GM21619 (cell line): ENCODE measurements around the gene TMEM196.

Experiments
- ATAC-seq: cut with Tn5 transposase; IDR thresholded peaks from one replicate; pipeline ENCODE4 v1.9.1; 2021; ENCODE audit not compliant: unreplicated experiment

The TMEM196 gene

DNA sequence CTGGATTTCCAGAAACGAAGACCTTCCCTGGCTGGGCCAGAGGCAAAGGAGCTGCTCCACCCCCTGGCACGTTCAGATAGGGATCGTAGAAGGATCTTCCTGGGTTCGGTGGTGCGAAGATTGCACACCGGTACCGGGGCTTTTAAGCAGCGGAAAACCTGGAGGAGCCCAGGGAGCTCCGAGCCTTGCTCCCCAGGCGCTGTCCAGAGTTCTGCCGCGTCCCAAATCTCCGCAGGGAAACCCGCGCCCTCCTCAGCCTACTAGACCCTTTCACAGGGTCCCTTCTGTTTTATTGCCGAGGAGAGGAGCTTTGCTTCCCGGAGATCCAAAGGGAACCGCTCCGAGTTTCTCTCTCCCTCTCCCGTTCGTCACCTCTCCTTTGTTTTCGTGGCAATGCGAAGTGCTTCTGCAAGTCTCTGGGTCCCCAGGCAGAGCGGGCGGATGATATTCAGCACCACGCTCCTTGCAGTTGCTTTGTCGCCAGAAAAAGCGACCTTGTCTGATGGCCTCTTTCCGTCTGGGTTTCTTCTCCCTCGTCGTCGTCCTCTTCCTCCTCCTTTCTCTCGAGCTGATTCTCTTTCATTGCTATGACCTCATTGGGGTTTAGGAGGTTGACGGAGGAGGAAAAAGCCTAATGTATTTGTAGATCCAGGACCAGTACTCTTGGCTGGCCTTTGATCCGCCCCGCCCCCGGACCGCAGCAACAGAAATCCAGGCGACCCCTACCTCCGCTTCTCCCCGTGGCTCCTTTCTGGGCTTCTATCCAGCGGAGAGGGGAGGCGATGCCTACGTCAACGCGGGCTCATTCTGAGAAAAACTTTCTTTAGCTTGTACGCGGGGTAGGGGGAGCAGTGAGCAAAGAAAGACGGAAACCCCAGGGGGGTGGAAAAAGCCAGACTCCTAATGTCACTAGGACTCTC is at the start of gene TMEM196:
TSS of gene TMEM196 (minus strand) at position 777 of the 920 bp plus-strand sequence. CDS start 921 bp downstream, outside the sequence.
- no peak for ATAC-seq

DNA sequence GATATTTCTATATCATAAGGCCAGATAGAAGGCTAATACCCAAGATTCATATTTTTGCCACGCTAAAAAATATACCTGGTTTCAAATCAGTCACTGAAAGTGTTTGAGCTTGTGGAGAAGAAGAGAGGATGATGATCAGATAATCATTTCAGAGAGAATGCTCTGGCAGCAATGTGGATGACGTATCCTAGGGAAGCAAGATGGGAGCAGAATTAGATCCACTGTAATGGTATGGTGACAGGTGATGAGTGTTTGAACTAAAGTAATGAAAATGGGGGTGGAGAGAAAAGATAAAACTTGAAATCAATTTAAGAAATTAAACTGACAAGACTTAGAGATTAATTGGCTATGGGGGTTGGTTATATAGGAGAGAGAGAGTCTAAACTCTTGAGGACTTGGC is 42.7 kb upstream of the TMEM196 start:
- no peak for ATAC-seq

DNA sequence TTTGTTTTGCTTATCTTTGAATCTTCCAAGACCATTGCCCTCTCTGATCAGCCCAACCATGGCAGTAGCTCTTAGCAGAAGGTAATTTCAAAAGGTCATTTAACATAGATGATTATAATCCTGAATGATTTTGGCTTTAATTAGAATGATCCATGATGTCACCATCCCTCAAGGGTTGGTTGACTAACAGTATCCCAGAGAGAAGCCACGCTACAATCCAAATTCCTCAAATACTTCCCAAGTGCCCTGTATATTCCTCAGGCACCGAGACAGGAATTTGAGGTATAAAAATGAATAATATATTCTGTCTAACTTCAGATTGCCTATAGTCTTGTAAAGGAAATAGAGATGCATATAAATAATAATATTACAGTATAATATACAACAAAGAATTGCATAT is 42.1 kb upstream of the TMEM196 start:
- no peak for ATAC-seq

DNA sequence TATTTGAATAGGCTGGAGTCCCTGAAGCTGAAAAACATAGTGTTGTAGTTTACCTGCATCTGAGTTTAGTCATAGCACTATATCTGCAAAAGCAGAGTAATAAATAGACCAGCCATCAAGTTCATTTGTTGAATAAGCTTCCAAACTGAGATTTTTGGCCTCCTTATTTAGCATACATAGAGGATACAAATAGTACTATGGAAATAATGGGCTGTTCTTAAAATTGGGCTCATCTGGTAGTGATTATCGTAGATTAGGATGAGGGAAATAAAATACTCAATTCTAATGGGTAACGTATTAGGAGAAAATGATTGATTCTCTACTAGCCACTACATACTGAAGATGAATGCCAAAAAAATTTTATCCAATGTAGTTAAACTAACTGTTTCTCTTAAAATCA is 41.4 kb upstream of the TMEM196 start:
- ATAC-seq = no peak

DNA sequence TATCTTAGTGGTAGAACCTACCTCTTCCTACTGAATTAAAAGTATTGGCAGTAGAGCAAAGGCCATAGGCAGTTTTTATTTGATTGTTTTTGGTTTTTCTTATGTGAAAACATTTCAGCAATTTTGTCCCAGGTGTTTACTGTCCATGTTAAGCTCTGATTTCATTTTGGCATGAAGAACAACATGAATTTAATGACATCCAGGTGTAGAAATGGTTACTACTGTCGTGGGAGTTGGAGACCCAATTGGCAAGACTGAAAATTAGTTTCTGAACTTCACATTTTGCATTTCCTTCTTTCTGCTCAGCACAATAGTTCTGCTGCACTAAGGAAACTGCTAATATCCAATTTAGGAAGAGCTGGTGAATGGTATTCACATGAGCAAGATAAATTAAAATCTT is 38.0 kb upstream of the TMEM196 start:
- no peak for ATAC-seq

DNA sequence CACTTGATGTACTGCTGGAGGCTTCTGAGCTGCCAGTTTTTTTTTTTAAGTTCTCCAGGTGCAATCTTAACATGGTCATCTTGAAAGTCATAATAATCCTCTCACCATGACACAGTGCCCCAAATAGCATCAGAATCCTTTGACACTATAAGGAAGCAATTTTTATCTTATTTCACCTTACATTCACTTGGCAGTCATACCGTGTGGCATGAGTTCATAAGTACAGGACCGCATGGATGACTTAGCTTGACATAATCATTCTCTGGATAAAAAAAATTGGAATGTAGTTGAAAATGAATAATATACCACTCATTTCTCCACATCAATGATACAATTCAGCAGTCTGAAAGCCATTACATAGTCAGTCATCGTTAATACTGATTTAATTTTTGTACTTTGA is 25.6 kb upstream of the TMEM196 start:
- no peak for ATAC-seq

DNA sequence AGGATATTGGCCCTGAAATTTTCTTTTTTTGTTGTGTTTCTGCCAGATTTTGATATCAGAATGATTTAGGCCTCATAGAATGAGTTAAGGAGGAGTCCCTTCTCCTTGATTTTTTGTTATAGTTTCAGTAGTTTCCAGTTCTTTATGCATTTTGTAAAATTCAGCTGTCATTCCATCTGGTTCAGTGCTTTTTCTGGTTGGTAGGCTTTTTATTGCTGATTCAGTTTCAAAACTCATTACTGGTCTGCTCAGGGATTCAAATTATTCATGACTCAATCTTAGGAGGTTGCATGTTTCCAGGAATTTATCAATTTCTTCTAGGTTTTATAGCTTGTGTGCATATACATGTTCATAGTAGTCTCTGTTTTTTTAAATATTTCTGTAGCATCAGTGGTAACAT is 10.1 kb upstream of the TMEM196 start:
- no peak for ATAC-seq

DNA sequence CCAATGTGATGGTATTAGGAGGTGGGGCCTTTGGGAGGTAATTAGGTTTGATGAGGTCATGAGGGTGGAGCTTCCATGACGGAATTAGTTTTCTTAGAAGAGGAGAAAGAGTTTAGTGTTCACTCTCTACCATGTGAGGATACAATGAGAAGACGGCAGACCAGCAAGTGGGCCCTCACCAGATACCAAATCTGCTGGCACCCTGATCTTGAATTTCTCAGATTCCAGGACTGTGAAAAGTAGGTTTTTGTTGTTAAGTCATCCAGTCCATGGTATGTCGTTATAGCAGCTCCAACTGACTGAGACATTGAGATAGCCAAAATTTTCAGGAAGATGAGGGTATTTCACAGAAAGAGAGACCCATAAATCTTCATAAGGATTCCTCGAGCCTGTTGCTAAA is 3.6 kb upstream of the TMEM196 start:
- ATAC-seq = no peak

DNA sequence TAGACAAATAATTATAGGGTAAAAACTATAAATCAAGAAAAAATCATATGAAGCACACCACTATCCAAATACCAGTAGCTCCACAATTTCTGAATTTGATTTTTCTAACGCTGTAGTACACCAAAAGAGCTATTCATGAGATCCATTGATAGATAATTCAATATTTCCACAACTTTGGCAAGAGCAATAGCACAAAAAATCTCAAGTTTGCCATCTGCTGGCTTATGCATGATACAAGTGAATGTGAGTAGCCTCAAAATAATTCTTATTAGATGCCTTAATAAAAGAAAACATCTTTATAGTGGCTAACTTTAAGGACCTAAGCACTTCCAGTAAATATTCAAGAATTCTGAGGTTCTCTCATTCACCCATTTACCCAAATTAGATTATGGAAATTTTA is 2.2 kb upstream of the TMEM196 start:
- ATAC-seq = no peak

DNA sequence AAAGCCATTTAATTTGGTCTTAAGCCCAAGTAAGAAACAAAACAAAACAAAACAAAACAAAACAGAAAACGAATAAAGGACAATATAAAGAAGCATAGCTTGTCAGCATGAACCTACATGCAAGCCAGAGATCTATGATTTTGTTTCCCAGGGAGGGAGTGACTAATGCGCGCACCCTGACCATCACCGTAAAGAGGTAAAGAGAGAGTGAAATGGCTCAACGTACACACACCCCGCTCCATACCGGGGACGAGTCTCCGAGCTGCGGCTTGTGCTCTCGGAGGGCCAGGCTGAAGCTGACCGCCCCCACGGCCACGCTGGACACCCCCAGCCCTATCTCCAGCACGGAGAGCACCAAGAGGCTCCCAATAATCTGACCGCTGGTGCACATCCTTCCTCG is 1.1 kb downstream of the TMEM196 start:
- ATAC-seq = no peak

DNA sequence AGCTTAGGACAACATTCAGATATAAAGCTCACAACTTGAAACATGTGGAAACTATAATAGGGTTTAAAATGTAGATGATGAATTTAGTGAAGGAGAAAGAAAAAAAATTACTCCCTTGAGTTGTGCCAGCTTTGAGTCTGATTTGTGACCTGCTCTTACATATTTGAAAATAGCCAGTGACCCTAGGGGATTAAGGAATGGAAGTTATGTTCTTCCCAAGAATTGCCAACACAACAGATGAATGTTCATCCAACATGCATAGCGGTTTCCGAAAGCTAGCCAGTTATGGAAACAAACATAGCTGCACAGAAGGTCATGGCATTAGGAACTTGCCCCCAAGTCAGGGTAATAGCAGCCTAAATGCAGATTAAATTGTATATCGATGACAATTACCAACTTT is 10.8 kb downstream of the TMEM196 start:
- ATAC-seq = no peak

DNA sequence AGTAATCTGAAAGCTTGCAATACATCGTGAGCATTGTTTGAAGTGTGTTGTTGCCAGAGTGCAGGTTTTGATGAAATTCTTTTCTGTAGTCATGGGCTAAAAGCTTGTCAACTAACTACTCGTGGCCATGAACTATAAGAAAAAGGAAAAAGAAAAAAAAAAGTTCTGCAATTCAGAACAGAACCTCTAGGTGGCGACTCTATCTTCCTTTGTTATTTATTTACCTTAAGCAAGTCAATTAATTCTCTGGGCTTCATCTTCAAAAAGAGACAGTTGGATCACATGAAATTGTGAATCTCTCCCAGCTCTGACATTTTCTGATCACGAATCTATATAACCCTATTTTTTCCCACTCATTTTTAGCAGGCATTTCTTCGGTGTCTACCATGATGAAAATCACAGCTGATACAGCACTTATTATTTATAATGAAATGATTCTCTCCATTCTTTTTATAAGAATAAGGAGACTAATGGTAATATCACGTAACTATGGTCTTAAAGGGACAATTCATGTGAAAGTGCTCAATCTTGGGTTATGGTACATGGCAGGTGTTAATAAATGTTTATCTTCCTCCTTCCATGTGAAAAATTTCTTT is 18.8 kb downstream of the TMEM196 start:
- no peak for ATAC-seq

DNA sequence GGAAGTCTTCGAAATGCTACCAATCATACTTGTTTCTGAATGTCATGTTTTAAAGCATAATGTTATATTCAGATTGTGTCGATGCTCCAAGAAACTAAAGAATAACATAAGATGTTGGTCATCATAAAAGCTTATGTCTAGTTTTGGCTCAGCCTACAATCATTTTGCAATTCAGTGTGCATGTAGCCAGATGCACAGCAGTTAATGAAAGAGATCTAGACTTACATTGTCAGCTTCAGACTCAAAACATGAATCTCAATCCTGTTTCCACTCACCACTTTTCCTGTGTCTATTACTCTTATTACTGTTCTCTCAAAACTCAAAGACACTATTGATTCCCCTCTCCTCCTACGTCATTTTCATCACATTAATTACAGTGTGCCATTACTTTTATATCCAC is 21.4 kb downstream of the TMEM196 start:
- ATAC-seq = no peak

DNA sequence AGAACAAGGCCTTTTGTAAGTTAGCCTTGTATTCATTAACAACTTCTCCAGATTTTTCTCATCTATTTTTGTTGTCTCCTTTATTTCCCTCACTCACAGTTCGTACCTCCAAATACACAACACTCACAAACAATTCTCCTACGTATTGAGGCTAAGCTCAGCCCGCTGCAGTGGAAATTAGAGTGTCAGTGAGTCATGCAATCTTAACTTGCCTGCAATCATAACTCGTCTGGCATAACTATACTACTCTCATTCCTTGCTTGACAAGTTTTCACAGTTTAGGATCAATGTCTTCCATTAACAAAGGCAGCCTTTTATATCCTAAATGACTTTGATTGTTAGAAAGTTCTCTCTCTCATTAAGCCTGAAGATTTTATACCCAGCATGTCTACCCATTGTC is 23.8 kb downstream of the TMEM196 start:
- no peak for ATAC-seq

DNA sequence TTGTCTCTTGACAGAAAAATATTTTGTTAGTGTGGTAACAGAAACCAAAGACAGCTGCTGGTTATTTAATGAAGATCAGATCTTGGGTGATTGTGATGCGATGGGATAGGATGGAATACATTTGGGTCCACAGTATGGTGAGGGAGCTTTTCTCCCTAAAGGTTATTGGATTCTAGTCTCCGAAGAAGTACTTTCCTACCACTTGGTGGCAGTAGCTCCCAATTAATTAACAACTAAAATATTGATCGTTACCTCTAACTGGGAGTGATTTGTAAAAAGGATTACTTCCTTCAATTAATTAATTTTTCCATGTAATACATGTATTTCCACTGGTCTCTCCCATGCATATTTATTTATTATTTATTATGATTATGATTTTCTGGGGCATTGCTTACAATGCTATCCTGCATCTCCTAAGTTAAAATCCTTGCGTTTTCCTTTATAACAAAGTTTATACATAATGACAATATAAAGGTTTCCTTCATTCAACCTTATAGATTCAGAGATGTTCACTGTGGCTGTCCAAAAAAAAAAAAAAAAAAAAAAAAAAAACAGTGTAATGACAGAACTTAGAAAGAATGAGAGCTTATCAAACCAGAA is 25.6 kb downstream of the TMEM196 start:
- ATAC-seq = no peak

DNA sequence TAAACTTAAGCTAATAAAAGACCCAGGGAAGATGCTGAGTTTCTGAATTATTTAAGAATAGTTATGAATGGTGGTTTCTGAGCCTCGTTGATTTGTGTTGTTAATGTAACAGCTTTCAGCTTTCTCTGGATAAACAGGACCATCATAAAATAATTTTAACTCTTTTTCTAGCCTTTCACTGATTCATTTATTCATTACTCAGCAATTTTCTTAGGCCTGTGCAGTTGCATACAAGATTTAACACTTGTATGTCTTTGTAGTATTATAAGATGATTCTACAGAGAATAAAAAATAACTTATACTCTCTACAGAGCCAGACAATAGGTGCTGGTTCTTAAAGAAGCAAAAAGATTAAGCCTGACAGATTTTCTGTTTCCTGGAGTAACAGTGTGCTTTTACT is 29.3 kb downstream of the TMEM196 start:
- no peak for ATAC-seq

DNA sequence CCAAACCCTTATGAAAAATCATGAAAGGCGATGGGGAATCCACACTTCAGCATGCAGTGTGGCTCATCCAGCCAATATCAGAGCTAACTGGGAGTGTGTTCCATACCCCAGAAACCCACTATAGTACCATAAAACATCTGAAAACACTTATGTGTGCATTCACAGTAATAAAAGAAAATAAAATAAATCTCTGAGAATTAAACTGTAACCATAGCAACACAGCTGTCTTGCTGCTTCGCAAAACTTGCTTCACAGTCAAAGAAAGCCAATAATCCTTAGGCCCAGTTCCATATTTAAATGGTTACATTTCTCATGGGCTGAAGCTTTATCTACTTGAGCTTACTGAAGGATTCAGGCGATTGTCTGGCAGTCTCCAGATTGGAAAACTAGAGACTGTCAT is 44.7 kb downstream of the TMEM196 start:
- no peak for ATAC-seq

DNA sequence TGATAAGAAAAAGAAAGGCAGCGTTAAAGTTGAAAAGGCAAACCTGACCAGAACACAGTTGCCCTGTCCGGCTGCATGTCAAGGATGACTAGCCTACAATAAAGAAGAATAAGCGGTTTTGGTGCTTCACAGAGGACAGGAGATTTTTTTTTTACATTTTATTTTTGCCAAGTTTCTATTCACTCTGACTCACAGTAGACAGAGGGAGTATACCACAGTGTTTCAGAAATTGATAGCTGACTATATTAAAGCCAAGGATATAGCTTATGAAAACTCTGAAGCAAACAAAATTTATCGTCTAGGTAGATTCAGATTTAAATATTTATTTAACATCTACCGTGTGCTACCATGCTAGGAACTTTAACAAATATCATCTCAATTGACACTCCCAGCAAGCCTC is 47.6 kb downstream of the TMEM196 start:
- no peak for ATAC-seq

DNA sequence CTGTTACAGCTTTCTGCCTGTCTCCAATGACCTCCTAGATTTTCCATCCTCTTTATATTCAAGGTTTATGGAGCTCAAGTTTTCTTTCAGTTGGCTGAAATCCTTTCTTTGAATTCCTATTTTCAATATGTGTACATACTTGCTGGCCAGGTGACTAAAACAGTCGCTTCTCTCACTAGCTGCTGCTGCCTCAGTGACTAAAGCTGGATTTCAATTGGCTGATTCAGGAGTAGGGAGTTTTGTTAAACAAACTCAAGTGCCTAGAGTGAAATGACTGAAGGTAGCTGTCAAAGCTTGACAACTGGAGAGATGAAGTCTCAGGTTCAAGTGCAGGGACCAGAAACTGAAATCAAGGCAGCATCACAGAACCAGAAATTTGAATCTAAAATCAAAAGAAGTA is 57.9 kb downstream of the TMEM196 start:
- ATAC-seq = no peak

DNA sequence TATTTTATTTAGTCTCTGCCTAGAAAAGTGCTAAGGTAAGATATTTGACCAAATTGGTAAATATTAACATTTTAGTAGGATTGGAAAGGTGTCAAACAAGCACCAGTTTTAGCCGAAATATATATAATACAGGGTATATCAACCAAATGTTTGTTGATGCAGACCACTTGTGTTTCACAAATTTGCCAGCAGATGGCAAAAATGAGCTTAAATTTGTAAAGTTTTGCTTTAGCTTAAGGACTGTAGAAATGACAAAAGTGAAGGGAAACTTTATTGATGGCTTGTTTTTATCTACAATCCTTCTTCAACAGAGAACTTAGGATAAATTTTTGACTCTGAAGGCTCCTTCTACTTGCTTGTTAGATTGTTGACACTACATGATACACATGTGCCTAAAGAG is 59.7 kb downstream of the TMEM196 start:
- ATAC-seq = no peak

DNA sequence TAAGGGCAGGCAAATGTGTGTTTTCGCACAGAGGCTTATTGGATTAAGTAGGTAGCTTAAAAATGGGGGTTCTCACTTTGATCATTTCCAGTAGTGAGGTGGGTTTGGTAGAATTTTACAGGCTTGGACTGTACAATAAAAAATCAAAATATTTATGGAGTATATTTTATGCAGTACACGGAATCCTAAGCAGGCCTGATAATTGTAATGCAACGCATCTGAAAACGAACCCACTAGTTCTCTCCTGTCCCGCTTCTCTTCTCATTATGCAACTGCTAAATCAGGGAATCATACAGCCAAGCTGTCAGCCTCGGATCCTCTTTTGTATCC is 64.2 kb downstream of the TMEM196 start:
- no peak for ATAC-seq
